ENCODE measurements around the gene MRPS24.

Gene MRPS24

GRCh38 chr7:43876976-43877745 lies 7.8 kb upstream of the MRPS24 start:
- DNase-seq, result no peak

- DNase-seq, result no peak
Observed at GRCh38 chr7:43876241-43876640, 6.9 kb upstream of the MRPS24 start.

GRCh38 chr7:43873300-43873699 lies 4.0 kb upstream of the MRPS24 start:
- no peak for DNase-seq

GRCh38 chr7:43872406-43873110 lies 3.2 kb upstream of the MRPS24 start:
- DNase-seq, result no peak

- DNase-seq, result no peak
Observed at GRCh38 chr7:43871064-43871463, 1.7 kb upstream of the MRPS24 start.

- no peak for DNase-seq
Observed at GRCh38 chr7:43870316-43870715, 999 bp upstream of the MRPS24 start.

GRCh38 chr7:43869867-43870240 lies 537 bp upstream of the MRPS24 start:
- DNase-seq, result peak in 1 of 2 donors; percentile 65

- peak in 1 of 2 donors; percentile 2 for DNase-seq
Observed at GRCh38 chr7:43868681-43869005, 674 bp downstream of the MRPS24 start.

GRCh38 chr7:43868181-43868580 lies 1.1 kb downstream of the MRPS24 start:
- DNase-seq, result no peak

GRCh38 chr7:43865277-43865676 lies 4.0 kb downstream of the MRPS24 start:
- no peak for DNase-seq

GRCh38 chr7:43864126-43864525 lies 5.2 kb downstream of the MRPS24 start:
- DNase-seq, result no peak

GRCh38 chr7:43856996-43857395 lies 12.3 kb downstream of the MRPS24 start:
- DNase-seq, result no peak

GRCh38 chr7:43856316-43856715 lies 13.0 kb downstream of the MRPS24 start:
- DNase-seq, result no peak

GRCh38 chr7:43855176-43855575 lies 14.1 kb downstream of the MRPS24 start:
- no peak for DNase-seq

GRCh38 chr7:43851805-43852204 lies 17.5 kb downstream of the MRPS24 start:
- DNase-seq, result no peak

GRCh38 chr7:43850348-43851116 lies 18.8 kb downstream of the MRPS24 start:
- DNase-seq, result no peak

- DNase-seq, result no peak
Observed at GRCh38 chr7:43849047-43849446, 20.3 kb downstream of the MRPS24 start.

- no peak for DNase-seq
Observed at GRCh38 chr7:43847496-43847895, 21.8 kb downstream of the MRPS24 start.

GRCh38 chr7:43844662-43845061 lies 24.7 kb downstream of the MRPS24 start:
- no peak for DNase-seq

- DNase-seq, result no peak
Observed at GRCh38 chr7:43844257-43844656, 25.1 kb downstream of the MRPS24 start.

GRCh38 chr7:43843296-43843695 lies 26.0 kb downstream of the MRPS24 start:
- DNase-seq, result no peak

- no peak for DNase-seq
Observed at GRCh38 chr7:43838201-43838658, 31.1 kb downstream of the MRPS24 start.

GRCh38 chr7:43834463-43835251 lies 34.7 kb downstream of the MRPS24 start:
- peak; percentile 59 to 74 for DNase-seq
